Measurements from ENCODE around the gene NCMAP. TPM values are rescaled to one million over a fixed set of nuclear protein-coding genes. Genes with fewer than 3 reads are reported as not detected.
"Not testable (repeated sequence)": the region's sequence is repeated elsewhere in the genome, so short reads cannot be mapped to it uniquely, and the experiment has no call there.

The NCMAP gene
- total RNA-seq, result under 1 TPM in 1 of 2 experiments, not detected in 1; 0.05 TPM

- Mint-ChIP-seq H3K27ac (peak within 1 kb of the TSS; percentile 53), H3K9me3 (ENCODE audit: low read depth) (no peaks in the 10 kb centered on the region), H3K36me3 (ENCODE audit: low read depth) (no peaks in the 10 kb centered on the region), H3K27me3 (peaks cover 4% of the 10 kb centered on the region), H3K4me3 (peak within 1 kb of the TSS; percentile 57), H3K4me1 (peaks cover 4% of the 10 kb centered on the region)
- peak; percentile 75 for ATAC-seq
- intact Hi-C loops (cut with DNase I, micrococcal nuclease), result loop anchor here (1.0 to 2.0 kb wide), 2 partner anchors 15 kb away; no protein-coding TSS in a partner anchor
- ChIA-PET CTCF (interaction anchor here (0.7 to 1.8 kb wide), 5 partner anchors 10 to 165 kb away, joined by 3 to 7 read pairs (median 3); no protein-coding TSS in a partner anchor), POLR2A (no interaction called here)
- peak; percentile 62 for DNase-seq
Observed at GRCh38 chr1:24555591-24556413, at the start of gene NCMAP. NCMAP (plus strand) TSS chr1:24556087; CDS start chr1:24595431, 39,344 bp downstream.

- ATAC-seq, result no peak
- Mint-ChIP-seq H3K4me1 (peaks cover 67% of the 10 kb centered on the region), H3K27ac (peak overlapping the region; percentile 93), H3K4me3 (peak overlapping the region; percentile 59), H3K36me3 (ENCODE audit: low read depth) (peaks cover 53% of the 10 kb centered on the region), H3K9me3 (ENCODE audit: low read depth) (no peaks in the 10 kb centered on the region), H3K27me3 (no peaks in the 10 kb centered on the region)
- DNase-seq, result peak; percentile 27
- intact Hi-C loops (cut with DNase I, micrococcal nuclease), result loop anchor here in 1 of 2 experiments (10.0 kb wide), 1 partner anchor 128 kb away; no protein-coding TSS in a partner anchor
- POLR2A ChIA-PET, result interaction anchor here (1.3 kb wide), 1 partner anchor 24 kb away, joined by 6 read pairs; no protein-coding TSS in a partner anchor
- CTCF ChIA-PET, result interaction anchor here (0.9 to 6.7 kb wide), 4 partner anchors 12 to 176 kb away, joined by 4 to 61 read pairs (median 15); partner anchors contain the start of gene NIPAL3
Observed at GRCh38 chr1:24506691-24507381, 49.1 kb upstream of the NCMAP start.

GRCh38 chr1:24507405-24507804 lies 48.5 kb upstream of the NCMAP start:
- Mint-ChIP-seq H3K4me3 (peak overlapping the region; percentile 59), H3K36me3 (ENCODE audit: low read depth) (peaks cover 55% of the 10 kb centered on the region), H3K4me1 (peaks cover 71% of the 10 kb centered on the region), H3K27me3 (no peaks in the 10 kb centered on the region), H3K9me3 (ENCODE audit: low read depth) (no peaks in the 10 kb centered on the region), H3K27ac (peak overlapping the region; percentile 93)
- DNase-seq (peak; percentile 42), ATAC-seq (no peak)
- ChIA-PET CTCF (interaction anchor here (6.7 kb wide), 1 partner anchor 20 kb away, joined by 61 read pairs; no protein-coding TSS in a partner anchor), POLR2A (interaction anchor here (0.6 to 1.3 kb wide), 2 partner anchors 13 to 24 kb away, joined by 3 to 6 read pairs; no protein-coding TSS in a partner anchor)
- intact Hi-C loops (cut with DNase I, micrococcal nuclease), result loop anchor here in 1 of 2 experiments (10.0 kb wide), 1 partner anchor 127 kb away; no protein-coding TSS in a partner anchor

GRCh38 chr1:24508911-24509310 lies 47.0 kb upstream of the NCMAP start:
- Mint-ChIP-seq H3K27me3 (no peaks in the 10 kb centered on the region), H3K9me3 (ENCODE audit: low read depth) (no peaks in the 10 kb centered on the region), H3K4me3 (no peak overlapping the region), H3K4me1 (peaks cover 82% of the 10 kb centered on the region), H3K27ac (peak overlapping the region; percentile 74), H3K36me3 (ENCODE audit: low read depth) (peaks cover 50% of the 10 kb centered on the region)
- ChIA-PET CTCF (interaction anchor here (0.6 to 6.7 kb wide), 2 partner anchors 19 to 83 kb away, joined by 3 to 61 read pairs; no protein-coding TSS in a partner anchor), POLR2A (no interaction called here)
- ATAC-seq (no peak), DNase-seq (no peak)
- intact Hi-C loops (cut with DNase I, micrococcal nuclease), result loop anchor here in 1 of 2 experiments (10.0 kb wide), 1 partner anchor 126 kb away; no protein-coding TSS in a partner anchor

GRCh38 chr1:24513706-24514105 lies 42.2 kb upstream of the NCMAP start:
- Mint-ChIP-seq H3K4me1 (peaks cover 78% of the 10 kb centered on the region), H3K36me3 (ENCODE audit: low read depth) (peaks cover 48% of the 10 kb centered on the region), H3K27ac (peak overlapping the region; percentile 65), H3K27me3 (no peaks in the 10 kb centered on the region), H3K9me3 (ENCODE audit: low read depth) (no peaks in the 10 kb centered on the region), H3K4me3 (no peak overlapping the region)
- DNase-seq, result no peak
- ChIA-PET POLR2A (interaction anchor here (0.6 kb wide), 2 partner anchors 100 to 860 kb away, joined by 3 to 6 read pairs; no protein-coding TSS in a partner anchor), CTCF (interaction anchor here (4.8 kb wide), 1 partner anchor 12 kb away, joined by 48 read pairs; no protein-coding TSS in a partner anchor)
- no peak for ATAC-seq
- intact Hi-C loops (cut with DNase I, micrococcal nuclease), result no loop called here

- H3K27ac Mint-ChIP-seq, result peak overlapping the region; percentile 3
- CTCF ChIA-PET, result interaction anchor here (0.8 to 4.8 kb wide), 6 partner anchors 10 to 98 kb away, joined by 3 to 48 read pairs (median 3); partner anchors contain the start of gene RCAN3
- intact Hi-C loops (cut with DNase I, micrococcal nuclease), result no loop called here
- H3K9me3 Mint-ChIP-seq (ENCODE audit: low read depth), result no peaks in the 10 kb centered on the region
- POLR2A ChIA-PET, result interaction anchor here (0.7 kb wide), 1 partner anchor 28 kb away, joined by 3 read pairs; no protein-coding TSS in a partner anchor
- no peak for ATAC-seq
- H3K4me3 Mint-ChIP-seq, result no peak overlapping the region
- H3K36me3 Mint-ChIP-seq (ENCODE audit: low read depth), result peaks cover 46% of the 10 kb centered on the region
- H3K4me1 Mint-ChIP-seq, result peaks cover 73% of the 10 kb centered on the region
- no peaks in the 10 kb centered on the region for H3K27me3 Mint-ChIP-seq
- DNase-seq, result no peak
Observed at GRCh38 chr1:24514946-24515345, 40.9 kb upstream of the NCMAP start.

- ATAC-seq; H3K9me3 Mint-ChIP-seq (ENCODE audit: low read depth); H3K4me3 Mint-ChIP-seq; intact Hi-C loops (cut with DNase I, micrococcal nuclease); POLR2A ChIA-PET; DNase-seq; H3K27me3 Mint-ChIP-seq: not testable (repeated sequence)
- CTCF ChIA-PET, result interaction anchor here (1.1 to 4.8 kb wide), 5 partner anchors 10 to 100 kb away, joined by 3 to 48 read pairs (median 4); partner anchors contain the start of gene NIPAL3
- peak overlapping the region; percentile 42 for H3K27ac Mint-ChIP-seq
- H3K36me3 Mint-ChIP-seq (ENCODE audit: low read depth), result peaks cover 46% of the 10 kb centered on the region
- H3K4me1 Mint-ChIP-seq, result peaks cover 69% of the 10 kb centered on the region
Observed at GRCh38 chr1:24515671-24516209, 40.1 kb upstream of the NCMAP start.

- no peaks in the 10 kb centered on the region for H3K27me3 Mint-ChIP-seq
- no peak for DNase-seq
- intact Hi-C loops (cut with DNase I, micrococcal nuclease), result no loop called here
- H3K36me3 Mint-ChIP-seq (ENCODE audit: low read depth), result peaks cover 46% of the 10 kb centered on the region
- no peak overlapping the region for H3K4me3 Mint-ChIP-seq
- ChIA-PET POLR2A (interaction anchor here (0.7 kb wide), 1 partner anchor 224 kb away, joined by 3 read pairs; no protein-coding TSS in a partner anchor), CTCF (interaction anchor here (0.7 to 4.8 kb wide), 9 partner anchors 10 to 104 kb away, joined by 3 to 48 read pairs (median 4); partner anchors contain the start of gene NIPAL3)
- H3K4me1 Mint-ChIP-seq, result peaks cover 66% of the 10 kb centered on the region
- peaks cover 2% of the 10 kb centered on the region for H3K9me3 Mint-ChIP-seq (ENCODE audit: low read depth)
- no peak for ATAC-seq
- peak overlapping the region; percentile 20 for H3K27ac Mint-ChIP-seq
Observed at GRCh38 chr1:24516506-24516905, 39.4 kb upstream of the NCMAP start.

- no peaks in the 10 kb centered on the region for H3K27me3 Mint-ChIP-seq
- peaks cover 45% of the 10 kb centered on the region for H3K36me3 Mint-ChIP-seq (ENCODE audit: low read depth)
- no peak overlapping the region for H3K27ac Mint-ChIP-seq
- DNase-seq (no peak), ATAC-seq (no peak)
- intact Hi-C loops (cut with DNase I, micrococcal nuclease), result no loop called here
- peaks cover 62% of the 10 kb centered on the region for H3K4me1 Mint-ChIP-seq
- CTCF ChIA-PET, result interaction anchor here (0.7 to 4.8 kb wide), 8 partner anchors 8 to 108 kb away, joined by 3 to 48 read pairs (median 5); partner anchors contain the start of gene NIPAL3
- no peak overlapping the region for H3K4me3 Mint-ChIP-seq
- POLR2A ChIA-PET, result no interaction called here
- H3K9me3 Mint-ChIP-seq (ENCODE audit: low read depth), result peaks cover 2% of the 10 kb centered on the region
Observed at GRCh38 chr1:24517898-24518297, 38.0 kb upstream of the NCMAP start.

- H3K4me3 Mint-ChIP-seq; ATAC-seq; H3K27me3 Mint-ChIP-seq; intact Hi-C loops (cut with DNase I, micrococcal nuclease); H3K9me3 Mint-ChIP-seq (ENCODE audit: low read depth); DNase-seq: not testable (repeated sequence)
- Mint-ChIP-seq H3K36me3 (ENCODE audit: low read depth) (peaks cover 52% of the 10 kb centered on the region), H3K27ac (peak overlapping the region; percentile 0), H3K4me1 (peaks cover 57% of the 10 kb centered on the region)
- CTCF ChIA-PET, result interaction anchor here (1.1 to 3.0 kb wide), 4 partner anchors 8 to 67 kb away, joined by 3 to 14 read pairs (median 6); no protein-coding TSS in a partner anchor
- POLR2A ChIA-PET, result interaction anchor here (0.7 kb wide), 1 partner anchor 13 kb away, joined by 3 read pairs; no protein-coding TSS in a partner anchor
Observed at GRCh38 chr1:24520282-24520681, 35.6 kb upstream of the NCMAP start.

Measured in activated CD4-positive, alpha-beta T cell treated with anti-CD3 and anti-CD28 coated beads for 36 hours (primary cell).